RKO (cell line): ENCODE data around the gene FBXW8.

Experiments used
- DNase-seq: peaks from one replicate; pipeline ENCODE4 v3.0.0-alpha.2; 2016; ENCODE audit warnings: low spot score

Gene FBXW8

GRCh38 chr12:116910645-116911451 lies at the start of gene FBXW8:
Gene FBXW8 (plus strand): TSS chr12:116910950. CDS start chr12:116911038, 88 bp downstream.
- peak; percentile 74 for DNase-seq

GRCh38 chr12:116861320-116861719 lies 49.4 kb upstream of the FBXW8 start:
- no peak for DNase-seq

GRCh38 chr12:116862167-116862566 lies 48.6 kb upstream of the FBXW8 start:
- no peak for DNase-seq

GRCh38 chr12:116863275-116863767 lies 47.4 kb upstream of the FBXW8 start:
- peak; percentile 43 for DNase-seq

- no peak for DNase-seq
These were observed 46.2 kb upstream of the FBXW8 start for GRCh38 chr12:116864371-116865160.

- DNase-seq: no peak
These were observed 43.2 kb upstream of the FBXW8 start for GRCh38 chr12:116867523-116867922.

- DNase-seq: no peak
These were observed 40.4 kb upstream of the FBXW8 start for GRCh38 chr12:116870306-116870705.

GRCh38 chr12:116874324-116874995 lies 36.3 kb upstream of the FBXW8 start:
- no peak for DNase-seq

- DNase-seq: no peak
These were observed 34.4 kb upstream of the FBXW8 start for GRCh38 chr12:116876151-116876869.

- peak; percentile 54 for DNase-seq
These were observed 31.9 kb upstream of the FBXW8 start for GRCh38 chr12:116878567-116879508.

- DNase-seq: no peak
These were observed 31.1 kb upstream of the FBXW8 start for GRCh38 chr12:116879509-116880212.

- DNase-seq: no peak
These were observed 30.4 kb upstream of the FBXW8 start for GRCh38 chr12:116880213-116880816.

- peak; percentile 47 for DNase-seq
These were observed 29.9 kb upstream of the FBXW8 start for GRCh38 chr12:116880817-116881324.

- DNase-seq: peak; percentile 34
These were observed 29.3 kb upstream of the FBXW8 start, which contains the start of gene HRK for GRCh38 chr12:116881325-116881876. Gene HRK (minus strand): TSS chr12:116881441. CDS start chr12:116881307, 134 bp downstream.

GRCh38 chr12:116881877-116882507 lies 28.8 kb upstream of the FBXW8 start:
- DNase-seq: no peak

- DNase-seq: no peak
These were observed 28.0 kb upstream of the FBXW8 start for GRCh38 chr12:116882742-116883141.

GRCh38 chr12:116884871-116885270 lies 25.9 kb upstream of the FBXW8 start:
- no peak for DNase-seq

GRCh38 chr12:116885491-116885890 lies 25.3 kb upstream of the FBXW8 start:
- no peak for DNase-seq
